NT2/D1 (cell line): ENCODE measurements around the gene CRB2.
A peak's percentile ranks its signal among the peaks of the same experiment; 100 is the strongest.

ENCODE experiments used
- DNase-seq: peaks from one replicate; pipeline ENCODE4 v3.0.0-alpha.2; 2011; ENCODE audit warnings: low read depth, low spot score
- H3K27me3 ChIP-seq: 2 replicates; pipeline ENCODE4 v1.6.0; 2011; ENCODE audit warnings: mild to moderate bottlenecking; ENCODE audit not compliant: insufficient read length, insufficient read depth
- H3K36me3 ChIP-seq: 2 replicates; pipeline ENCODE4 v1.6.1; 2011; ENCODE audit warnings: mild to moderate bottlenecking, low read length, mixed read lengths; ENCODE audit not compliant: insufficient read depth, insufficient read length
- H3K4me1 ChIP-seq: 2 replicates; pipeline ENCODE4 v1.5.1; 2011; ENCODE audit not compliant: insufficient read depth, insufficient read length
- H3K4me3 ChIP-seq: 2 replicates; pipeline ENCODE4 v1.5.1; 2011; ENCODE audit warnings: low read depth; ENCODE audit not compliant: insufficient read length
- H3K9ac ChIP-seq: 2 replicates; pipeline ENCODE4 v1.6.0; 2011; ENCODE audit warnings: low read depth; ENCODE audit not compliant: insufficient read length
- H3K9me3 ChIP-seq: 2 replicates; pipeline ENCODE4 v1.5.1; 2011; ENCODE audit warnings: mild to moderate bottlenecking, low read length; ENCODE audit not compliant: insufficient read depth
- SUZ12 ChIP-seq: IDR thresholded peaks from 2 replicates; pipeline ENCODE4 v1.6.1; 2011; ENCODE audit not compliant: insufficient read length, insufficient read depth; ENCODE audit errors: extremely low read depth
- YY1 ChIP-seq: IDR thresholded peaks from 2 replicates; pipeline ENCODE4 v1.6.1; 2011; ENCODE audit not compliant: insufficient read length, insufficient read depth
- ZNF274 ChIP-seq: IDR thresholded peaks from 2 replicates; pipeline ENCODE4 v1.6.1; 2011; ENCODE audit warnings: mild to moderate bottlenecking, low read depth, low read length

CRB2 gene

DNA sequence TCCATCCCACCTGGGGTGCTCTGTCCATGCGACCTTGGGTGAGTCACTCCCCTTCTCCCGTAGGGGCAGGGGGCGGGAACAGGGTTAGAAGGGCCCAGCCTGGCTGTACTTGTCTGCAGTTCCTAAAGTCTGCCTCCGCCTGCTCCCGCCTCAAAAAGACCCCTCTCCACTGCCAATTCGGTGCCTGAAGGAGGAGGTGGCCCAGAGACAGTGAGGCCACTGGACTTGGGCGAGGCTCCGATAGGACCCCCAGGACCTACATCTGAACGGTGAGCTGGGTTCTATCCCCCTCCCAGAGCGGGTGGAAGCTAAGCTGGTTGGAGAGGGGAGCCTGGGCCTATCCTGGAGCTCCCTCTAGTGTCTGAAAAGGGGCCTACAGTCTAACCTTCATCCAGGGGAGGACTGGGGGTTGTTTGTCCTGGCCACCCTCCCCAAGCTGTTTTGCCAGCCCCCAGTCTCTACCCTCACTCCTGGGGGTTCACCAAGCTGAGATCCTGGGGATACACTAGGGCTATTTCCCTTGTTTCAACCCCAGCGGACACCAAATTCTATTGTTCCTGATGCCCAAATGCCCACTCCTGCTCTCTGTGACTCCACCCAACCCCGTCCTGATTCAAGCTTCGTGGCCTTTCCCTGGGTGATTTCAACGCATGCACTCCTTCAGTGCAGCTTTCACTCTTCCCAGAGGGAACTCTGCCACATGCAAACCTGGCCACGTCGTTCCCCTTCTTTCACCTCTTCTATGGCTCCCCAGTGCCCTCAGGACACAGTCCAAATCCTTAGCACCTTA lies 6.1 kb upstream of the CRB2 start:
- H3K27me3 ChIP-seq = peaks cover 8% of the 10 kb centered on the region
- H3K4me1 ChIP-seq = peaks cover 2% of the 10 kb centered on the region
- peak overlapping the region; percentile 1 for H3K9ac ChIP-seq
- no peak overlapping the region for H3K4me3 ChIP-seq
- peak; percentile 54 for DNase-seq
- H3K9me3 ChIP-seq = no peaks in the 10 kb centered on the region
- TF ChIP-seq YY1 = no peak
- no peak for TF ChIP-seq SUZ12
- no peak for TF ChIP-seq ZNF274
- no peaks in the 10 kb centered on the region for H3K36me3 ChIP-seq

DNA sequence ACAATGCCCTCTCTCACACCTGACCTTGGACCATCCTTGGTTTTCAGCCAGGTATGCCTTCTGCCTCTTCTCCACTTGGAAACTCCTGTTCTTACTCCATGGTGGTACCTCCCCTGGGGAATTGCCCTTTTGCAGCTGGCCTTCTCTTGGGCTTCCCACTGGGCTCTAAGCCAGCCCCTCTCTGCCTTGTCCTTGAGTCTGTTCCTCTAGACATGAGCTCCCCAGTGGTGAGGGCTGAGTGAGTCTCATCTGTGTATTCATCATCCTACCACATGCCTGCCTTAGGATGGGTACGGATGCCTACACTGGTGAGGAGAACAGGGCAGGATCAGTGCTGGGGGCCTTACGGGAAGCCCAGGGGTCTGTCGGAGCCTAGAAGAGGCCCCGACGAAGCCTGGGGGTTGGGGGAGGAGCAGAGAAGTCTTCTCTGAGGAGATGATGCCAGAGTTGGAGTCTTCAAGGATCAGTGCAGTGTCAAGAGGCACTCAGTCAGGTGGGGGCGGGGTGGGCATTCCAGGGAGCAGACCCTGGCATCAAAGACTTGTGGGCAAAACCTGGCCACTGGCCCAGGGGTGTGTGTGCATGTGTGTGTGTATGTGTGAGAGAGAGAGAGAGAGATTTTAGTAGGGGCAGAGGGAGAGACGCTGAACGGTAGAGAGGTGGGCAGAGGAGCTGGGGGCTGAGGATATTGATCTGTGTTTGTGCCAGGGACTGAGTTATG lies 5.2 kb upstream of the CRB2 start:
- no peaks in the 10 kb centered on the region for H3K36me3 ChIP-seq
- H3K27me3 ChIP-seq = peaks cover 8% of the 10 kb centered on the region
- no peak for DNase-seq
- no peak overlapping the region for H3K4me3 ChIP-seq
- no peak for TF ChIP-seq ZNF274
- no peak overlapping the region for H3K9ac ChIP-seq
- H3K9me3 ChIP-seq = no peaks in the 10 kb centered on the region
- H3K4me1 ChIP-seq = peaks cover 2% of the 10 kb centered on the region

DNA sequence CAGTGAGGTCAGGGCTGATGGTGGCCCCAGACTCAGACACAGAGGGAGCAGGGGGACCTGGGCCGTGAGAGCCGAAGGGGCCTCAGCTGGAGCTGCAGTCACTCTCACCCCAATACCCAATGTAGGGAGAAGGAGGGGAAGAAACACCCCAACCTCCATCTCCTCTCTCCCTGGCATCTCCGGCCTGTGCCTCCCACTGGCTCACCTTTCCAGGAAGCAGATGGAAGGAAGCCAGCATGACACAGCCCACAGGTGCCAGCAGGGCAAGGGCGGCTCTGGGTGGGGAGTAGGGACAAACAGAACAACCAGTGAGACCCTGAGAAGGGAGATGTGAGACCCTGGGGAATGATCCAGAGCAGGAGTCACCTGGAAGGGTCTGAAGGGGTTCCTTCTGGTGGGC lies 3.0 kb upstream of the CRB2 start:
- peaks cover 8% of the 10 kb centered on the region for H3K27me3 ChIP-seq
- TF ChIP-seq YY1 (no peak), ZNF274 (no peak), SUZ12 (no peak)
- H3K9me3 ChIP-seq = no peaks in the 10 kb centered on the region
- H3K4me1 ChIP-seq = peaks cover 14% of the 10 kb centered on the region
- H3K9ac ChIP-seq = no peak overlapping the region
- no peak overlapping the region for H3K4me3 ChIP-seq
- no peaks in the 10 kb centered on the region for H3K36me3 ChIP-seq
- no peak for DNase-seq

DNA sequence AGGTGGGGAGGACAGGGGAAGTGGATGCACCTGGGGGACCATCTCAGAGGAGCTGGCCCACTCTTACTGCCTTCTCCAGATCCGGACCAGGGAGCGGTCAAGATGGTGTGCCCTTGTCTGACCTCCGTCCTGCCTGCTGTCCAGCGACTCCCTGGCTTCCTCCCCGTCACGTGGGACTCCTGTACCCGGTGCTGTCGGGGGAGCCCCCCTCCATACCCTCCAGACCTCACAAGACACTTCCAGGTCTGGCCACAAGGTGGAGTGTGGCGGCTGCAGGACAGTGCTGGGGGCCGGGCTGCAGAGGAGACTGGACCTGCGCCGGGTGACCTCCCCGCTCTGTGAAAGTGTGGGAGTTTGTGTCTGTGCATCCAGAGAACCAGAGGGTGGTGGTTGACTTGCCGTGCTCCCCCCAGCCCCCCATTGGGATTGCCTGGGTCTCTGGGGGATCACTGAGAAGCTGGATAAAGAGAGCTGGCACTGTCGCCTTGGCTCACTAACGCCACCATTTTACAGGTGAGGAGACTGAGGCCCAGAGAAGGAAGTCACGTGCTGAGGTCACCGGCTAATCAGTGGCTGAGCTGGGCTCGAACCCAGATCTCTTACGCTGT lies 1.9 kb upstream of the CRB2 start:
- no peak for TF ChIP-seq SUZ12
- Histone ChIP-seq H3K9me3 (no peaks in the 10 kb centered on the region), H3K27me3 (peaks cover 8% of the 10 kb centered on the region), H3K36me3 (no peaks in the 10 kb centered on the region), H3K4me1 (peaks cover 19% of the 10 kb centered on the region), H3K9ac (peak overlapping the region; percentile 37), H3K4me3 (no peak overlapping the region)
- peak; percentile 71 for DNase-seq

DNA sequence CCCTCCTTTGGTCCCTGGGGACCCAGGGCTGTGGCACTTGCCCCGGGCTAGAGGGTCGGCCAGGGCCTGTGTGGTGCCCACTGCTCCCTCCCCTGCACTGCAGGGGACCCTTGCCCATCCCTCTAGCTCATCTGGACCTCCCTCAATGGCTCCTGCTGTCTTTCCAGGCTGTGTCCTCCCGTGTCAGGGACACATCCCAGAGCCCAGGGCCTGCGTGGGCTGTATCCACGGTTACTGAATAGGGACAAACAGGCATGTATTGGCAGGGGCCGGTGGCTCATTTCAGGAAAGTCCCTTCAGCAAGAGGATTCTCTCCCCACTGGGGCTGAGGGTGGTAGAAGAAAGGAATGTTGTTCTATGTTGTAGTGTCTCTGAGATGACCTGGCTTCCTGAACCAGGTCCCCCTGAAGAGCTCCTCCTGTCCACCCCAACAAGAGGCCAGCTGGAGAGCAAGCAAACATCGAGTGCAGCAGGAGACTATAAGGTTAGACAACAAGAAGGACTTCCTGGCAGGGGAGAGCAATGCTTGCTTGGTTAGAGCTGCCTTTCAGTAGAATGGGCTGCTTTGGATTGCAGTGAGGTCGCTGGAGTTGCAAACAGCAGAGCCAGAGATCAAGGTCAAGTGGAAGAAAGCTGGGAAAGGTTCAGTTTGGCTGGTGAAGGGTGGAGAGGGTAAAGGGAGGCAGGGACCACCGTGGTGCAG lies 1.0 kb upstream of the CRB2 start:
- no peak for DNase-seq
- Histone ChIP-seq H3K36me3 (no peaks in the 10 kb centered on the region), H3K4me3 (peak overlapping the region; percentile 13), H3K27me3 (peaks cover 8% of the 10 kb centered on the region), H3K4me1 (peaks cover 19% of the 10 kb centered on the region), H3K9ac (peak overlapping the region; percentile 26), H3K9me3 (no peaks in the 10 kb centered on the region)
- TF ChIP-seq ZNF274 (no peak), SUZ12 (no peak), YY1 (no peak)

DNA sequence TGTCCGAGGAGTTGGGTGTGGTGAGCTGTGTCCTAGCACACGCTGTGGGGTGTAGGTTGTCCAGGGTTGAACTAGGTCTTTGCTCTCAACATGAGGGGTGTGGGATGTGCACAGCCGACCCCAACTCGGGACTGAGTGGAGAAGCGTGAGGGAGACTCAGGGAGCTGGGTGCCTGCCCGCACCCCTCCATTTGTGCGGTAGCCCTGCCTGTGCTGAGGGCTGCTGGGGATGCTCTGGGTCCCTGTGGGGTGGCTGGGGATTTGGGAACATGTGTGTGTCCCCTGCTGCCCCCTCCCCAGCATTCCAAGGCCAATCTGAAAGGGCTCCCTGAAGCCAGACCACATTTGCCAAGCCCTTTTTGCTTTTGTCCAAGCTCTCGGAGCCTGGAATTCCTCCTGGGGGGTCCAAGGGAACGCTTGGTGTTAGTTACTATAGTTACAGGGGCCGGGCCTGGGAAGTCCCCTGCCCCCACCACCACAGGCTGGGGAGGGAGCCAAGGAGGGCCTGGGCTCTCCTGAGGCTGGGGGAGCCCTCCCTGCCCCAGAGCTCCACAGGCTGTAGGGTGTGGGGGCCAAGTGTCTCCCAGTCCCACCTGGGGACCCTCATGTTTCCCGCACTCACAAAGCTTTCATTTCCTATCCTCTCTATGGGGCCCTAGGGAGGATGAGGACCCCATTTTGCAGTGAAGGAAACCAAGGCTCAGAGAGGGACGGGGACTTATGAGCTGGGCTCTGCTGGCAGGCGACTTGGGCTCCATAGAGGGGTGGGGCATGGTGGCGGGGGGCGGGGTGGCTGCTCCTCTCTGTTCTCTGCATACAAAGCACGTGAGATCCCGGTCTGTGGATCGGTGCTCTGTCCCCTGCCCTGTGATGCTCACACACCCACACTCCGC lies 1.1 kb downstream of the CRB2 start:
- H3K9ac ChIP-seq = peak overlapping the region; percentile 70
- H3K9me3 ChIP-seq = no peaks in the 10 kb centered on the region
- no peak for DNase-seq
- peaks cover 8% of the 10 kb centered on the region for H3K27me3 ChIP-seq
- peak overlapping the region; percentile 13 for H3K4me3 ChIP-seq
- H3K4me1 ChIP-seq = peaks cover 34% of the 10 kb centered on the region
- H3K36me3 ChIP-seq = no peaks in the 10 kb centered on the region
- no peak for TF ChIP-seq ZNF274
- no peak for TF ChIP-seq YY1
- no peak for TF ChIP-seq SUZ12
